ENCODE measurements around the gene FCGR1A. TPM values are rescaled to one million over a fixed set of nuclear protein-coding genes. Genes with fewer than 3 reads are reported as not detected.
"Not testable (repeated sequence)": the region's sequence is repeated elsewhere in the genome, so short reads cannot be mapped to it uniquely, and the experiment has no call there.

Gene FCGR1A
- 1 to 10 TPM in 2 of 4 donors, under 1 TPM in 1, not detected in 1; 0.59 to 2.1 (median 1.6) TPM for total RNA-seq

GRCh38 chr1:149782600-149782999 is at the start of gene FCGR1A:
Gene FCGR1A (plus strand): TSS chr1:149782694. CDS start chr1:149782744, 50 bp downstream.
- intact Hi-C loops (cut with DNase I; ENCODE audit: low total_unique reads), result not testable (repeated sequence)
- 60% methylated on average over 2 of the region's 2 CpGs; no CpG with 5 or more reads in 1 of the 2 donors for WGBS, 2 donors

DNA sequence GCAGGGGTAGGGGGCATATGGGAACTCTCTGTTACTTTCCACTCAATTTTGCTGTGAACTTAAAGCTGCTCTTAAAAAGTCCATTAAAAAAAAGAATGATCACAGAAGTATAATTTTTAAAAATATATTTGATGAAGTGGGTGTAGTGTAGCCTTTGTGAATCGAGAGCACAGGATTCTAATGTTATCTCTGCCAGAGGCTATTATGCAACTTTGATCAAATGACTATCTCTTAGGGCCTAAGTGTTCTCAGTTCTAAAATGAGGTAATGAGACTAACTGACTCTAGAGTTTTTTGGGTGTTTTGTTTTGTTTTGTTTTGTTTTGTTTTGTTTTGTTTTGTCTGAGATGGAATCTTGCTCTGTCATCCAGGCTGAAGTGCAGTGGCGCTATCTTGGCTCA is 49.7 kb upstream of the FCGR1A start:
- H3K4me3 ChIP-seq (ENCODE audit: low read depth, poor library complexity, severe bottlenecking); intact Hi-C loops (cut with DNase I; ENCODE audit: low total_unique reads); DNase-seq (ENCODE audit: low spot score in 2 of 2): not testable (repeated sequence)
- WGBS, 2 donors, result no CpG with 5 or more reads among the region's 2 CpGs

More at GRCh38 chr1:149782600-149782999, at the start of gene FCGR1A:
- not testable (repeated sequence) for DNase-seq (ENCODE audit: low spot score in 2 of 2); H3K4me3 ChIP-seq (ENCODE audit: low read depth, poor library complexity, severe bottlenecking)

DNA sequence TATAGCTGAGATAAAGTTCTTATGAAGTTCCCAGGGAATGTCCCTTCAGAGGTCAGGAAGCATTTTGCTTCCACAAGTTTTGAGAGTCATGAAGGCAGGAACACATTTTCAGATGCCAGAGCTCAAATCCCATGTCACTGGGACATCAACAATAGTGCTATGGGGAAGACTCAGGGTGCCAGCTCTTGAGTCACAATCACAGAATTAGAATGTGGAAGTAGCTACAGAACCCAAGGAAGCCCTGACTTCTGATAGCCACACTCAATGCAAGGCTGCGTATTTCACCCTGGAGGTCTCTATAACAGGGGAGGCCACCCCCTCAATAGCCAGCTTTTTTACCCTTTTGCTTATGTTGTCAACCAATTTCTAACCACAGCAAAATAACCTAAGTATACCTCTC is 47.8 kb upstream of the FCGR1A start:
- 82 to 92% methylated on average over 1 of the region's 1 CpG for WGBS, 2 donors

DNA sequence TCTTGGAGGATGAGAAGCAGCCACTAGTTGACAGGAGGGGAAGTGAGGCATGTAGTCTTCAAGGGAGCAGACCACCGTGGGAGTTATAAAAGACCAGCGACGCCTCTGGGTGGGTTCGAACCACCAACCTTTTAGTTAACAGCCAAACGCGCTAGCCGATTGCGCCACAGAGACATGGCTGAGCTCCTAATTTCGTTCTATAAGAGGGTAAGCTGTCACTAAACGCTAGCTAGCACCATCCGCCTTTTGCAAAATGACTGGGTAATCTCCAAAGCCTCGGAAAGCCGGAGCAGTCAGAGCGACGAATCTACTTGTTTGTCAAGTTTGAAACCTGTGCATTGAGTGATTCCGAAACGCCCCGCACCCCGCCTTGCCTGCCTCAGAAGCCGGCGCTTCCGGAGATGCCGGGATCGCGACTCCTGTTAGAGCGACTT is 42.3 kb upstream of the FCGR1A start:
- intact Hi-C loops (cut with DNase I; ENCODE audit: low total_unique reads); DNase-seq (ENCODE audit: low spot score in 2 of 2); H3K4me3 ChIP-seq (ENCODE audit: low read depth, poor library complexity, severe bottlenecking): not testable (repeated sequence)
- 2 to 4% methylated on average over 25 to 26 of the region's 26 CpGs for WGBS, 2 donors

More for the DNA sequence above, 47.8 kb upstream of the FCGR1A start:
- H3K4me3 ChIP-seq (ENCODE audit: low read depth, poor library complexity, severe bottlenecking); intact Hi-C loops (cut with DNase I; ENCODE audit: low total_unique reads); DNase-seq (ENCODE audit: low spot score in 2 of 2): not testable (repeated sequence)

- 24 to 32% methylated on average over 8 to 9 of the region's 13 CpGs for WGBS, 2 donors
- DNase-seq (ENCODE audit: low spot score in 2 of 2); intact Hi-C loops (cut with DNase I; ENCODE audit: low total_unique reads); H3K4me3 ChIP-seq (ENCODE audit: low read depth, poor library complexity, severe bottlenecking): not testable (repeated sequence)
Measured at GRCh38 chr1:149740590-149741230, 41.8 kb upstream of the FCGR1A start.

DNA sequence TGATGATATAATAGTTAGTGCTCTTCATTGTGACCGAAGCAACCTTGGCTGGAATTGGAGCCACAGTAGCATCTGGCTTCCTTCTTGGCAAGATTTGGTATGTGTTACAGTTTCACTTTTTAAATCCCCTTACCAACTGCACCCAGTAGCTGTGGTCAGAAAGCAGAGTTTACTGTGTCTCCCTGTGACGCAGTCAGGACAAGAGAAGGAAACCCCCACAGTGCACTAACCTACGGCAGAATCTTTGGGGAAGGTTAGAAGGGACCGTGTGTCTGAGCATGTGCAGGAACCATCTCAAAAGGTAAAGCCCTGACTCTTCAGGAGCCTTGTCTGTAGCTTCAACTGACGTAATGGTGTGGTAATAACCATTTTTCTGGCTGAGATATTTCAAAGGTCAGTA is 40.6 kb upstream of the FCGR1A start:
- intact Hi-C loops (cut with DNase I; ENCODE audit: low total_unique reads); H3K4me3 ChIP-seq (ENCODE audit: low read depth, poor library complexity, severe bottlenecking); DNase-seq (ENCODE audit: low spot score in 2 of 2): not testable (repeated sequence)
- WGBS, 2 donors, result 100% methylated on average over 1 of the region's 5 CpGs; no CpG with 5 or more reads in 1 of the 2 donors

DNA sequence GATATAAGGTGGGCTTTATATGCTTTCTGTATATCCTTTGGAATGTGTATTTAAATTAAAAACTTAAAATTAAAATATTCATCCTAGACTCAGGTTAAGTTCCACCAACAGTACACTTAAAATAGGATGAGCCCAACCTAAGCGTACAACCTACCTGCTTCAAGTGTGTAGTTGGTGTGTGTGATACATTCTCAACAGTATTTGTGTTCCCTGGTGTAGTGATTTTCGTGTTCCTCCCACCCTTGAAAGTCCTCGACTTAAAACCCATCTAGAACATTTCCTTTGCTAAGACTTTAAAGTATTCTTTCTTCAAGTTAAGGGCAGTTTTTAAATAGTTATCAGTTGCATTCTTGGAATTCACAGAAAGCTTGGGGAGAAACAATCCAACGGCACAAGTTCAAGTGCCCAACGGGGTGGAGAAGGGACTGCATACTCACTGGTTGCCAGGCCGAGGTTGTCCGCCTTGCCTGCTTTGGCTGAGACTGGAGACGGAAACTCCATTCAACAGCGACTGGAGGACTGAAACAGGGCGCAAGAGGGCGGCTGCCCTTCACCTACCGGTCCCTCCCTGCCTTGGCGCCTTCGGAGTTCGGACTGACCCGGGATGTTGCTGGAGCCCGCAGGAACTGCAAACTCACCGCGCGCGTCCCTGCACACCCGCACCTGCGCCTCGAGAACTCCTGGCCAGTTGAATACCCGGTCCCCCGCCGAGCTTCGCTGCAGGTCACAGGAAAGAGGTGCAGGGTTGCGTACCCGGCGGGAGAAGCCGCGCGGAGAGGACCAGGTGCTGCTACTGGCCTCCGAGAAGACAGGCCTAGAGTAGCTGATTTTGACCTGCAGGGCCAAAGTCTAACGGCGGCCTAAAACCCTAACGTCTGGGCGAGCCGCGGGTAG is 35.8 kb upstream of the FCGR1A start:
- H3K4me3 ChIP-seq (ENCODE audit: low read depth, poor library complexity, severe bottlenecking); intact Hi-C loops (cut with DNase I; ENCODE audit: low total_unique reads): not testable (repeated sequence)
- DNase-seq (ENCODE audit: low spot score in 2 of 2), result peak in 1 of 2 donors; percentile 25
- 35 to 54% methylated on average over 9 to 28 of the region's 41 CpGs for WGBS, 2 donors

DNA sequence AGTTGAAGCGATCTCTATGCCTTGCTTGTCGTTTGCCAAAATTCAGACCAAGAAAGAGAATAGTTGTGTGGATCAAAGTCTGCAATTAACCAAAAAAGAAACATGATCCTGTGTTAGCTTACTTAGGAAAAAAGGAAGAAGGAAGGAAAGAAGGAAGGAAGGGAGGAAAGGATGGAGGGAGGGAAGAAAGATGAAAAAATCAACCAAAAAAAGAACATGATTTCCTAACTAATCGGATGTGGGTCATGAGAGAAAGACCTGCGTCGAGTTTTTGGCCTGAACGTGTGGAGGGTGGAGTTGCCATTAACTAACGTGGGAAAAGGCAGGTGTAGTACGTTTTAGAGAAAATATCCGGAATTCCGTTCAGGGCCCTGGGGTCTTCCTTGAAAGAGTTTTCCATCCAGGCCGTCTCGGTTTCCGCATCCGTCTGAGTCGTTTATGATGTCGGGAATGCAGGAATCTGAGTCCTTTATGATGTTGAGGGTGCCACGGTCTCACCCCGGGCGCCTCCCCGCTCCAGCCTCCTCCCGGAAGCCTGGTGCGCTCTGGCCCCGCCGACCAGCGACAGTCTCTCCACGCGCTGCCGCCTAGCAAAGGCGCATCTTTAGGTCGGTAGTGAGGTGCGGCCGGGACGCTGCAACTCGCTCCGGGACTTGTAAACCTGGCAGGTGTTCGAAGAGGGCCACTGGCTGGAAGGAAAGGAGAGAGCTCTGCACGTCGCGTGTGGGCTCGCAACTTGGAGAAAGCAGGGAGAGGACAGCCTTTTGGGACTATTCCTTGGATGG is 34.9 kb upstream of the FCGR1A start:
- DNase-seq (ENCODE audit: low spot score in 2 of 2); H3K4me3 ChIP-seq (ENCODE audit: low read depth, poor library complexity, severe bottlenecking); intact Hi-C loops (cut with DNase I; ENCODE audit: low total_unique reads): not testable (repeated sequence)
- WGBS, 2 donors, result 6% methylated on average over 19 to 27 of the region's 40 CpGs

DNA sequence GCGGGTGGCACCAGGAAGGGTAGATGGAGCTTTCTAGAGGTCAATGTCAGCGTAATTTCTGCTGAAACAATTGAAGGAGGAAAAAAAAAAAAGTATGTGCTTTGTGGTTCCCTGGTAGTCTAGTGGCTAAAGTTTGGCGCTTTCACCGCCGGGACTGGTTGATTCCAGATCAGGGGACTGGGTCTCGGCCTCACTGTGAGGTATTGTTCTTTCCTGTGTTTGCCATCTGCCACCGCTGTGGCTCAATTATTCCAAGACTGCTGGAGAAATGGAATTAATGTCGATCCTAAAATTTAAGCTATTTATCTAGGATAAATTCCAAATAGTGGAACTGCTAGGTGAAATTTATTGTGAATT is 34.4 kb upstream of the FCGR1A start:
- H3K4me3 ChIP-seq (ENCODE audit: low read depth, poor library complexity, severe bottlenecking); intact Hi-C loops (cut with DNase I; ENCODE audit: low total_unique reads); DNase-seq (ENCODE audit: low spot score in 2 of 2): not testable (repeated sequence)
- WGBS, 2 donors, result 38 to 43% methylated on average over 8 of the region's 8 CpGs

- DNase-seq (ENCODE audit: low spot score in 2 of 2); H3K4me3 ChIP-seq (ENCODE audit: low read depth, poor library complexity, severe bottlenecking); intact Hi-C loops (cut with DNase I; ENCODE audit: low total_unique reads): not testable (repeated sequence)
- 53 to 78% methylated on average over 2 of the region's 2 CpGs for WGBS, 2 donors
Measured at GRCh38 chr1:149750562-149750961, 31.9 kb upstream of the FCGR1A start.

DNA sequence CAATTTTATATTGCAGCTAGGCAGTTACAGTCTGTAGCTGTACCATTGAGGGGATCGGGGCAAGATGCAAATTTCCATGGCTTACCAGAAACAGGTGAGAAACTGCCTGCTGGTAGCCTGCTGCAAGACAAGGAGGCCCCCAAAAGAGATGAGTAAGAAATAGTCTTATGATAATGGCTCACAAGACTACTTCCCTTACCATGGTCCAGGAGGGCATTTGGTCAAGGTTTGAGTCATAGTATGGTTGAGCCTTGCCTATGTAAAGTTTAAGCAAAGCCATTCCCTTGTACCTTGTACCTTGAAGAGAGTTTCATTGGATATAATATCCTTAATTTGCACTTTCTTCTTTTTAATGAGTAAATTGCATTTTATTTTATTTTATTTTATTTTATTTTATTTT is 30.3 kb upstream of the FCGR1A start:
- H3K4me3 ChIP-seq (ENCODE audit: low read depth, poor library complexity, severe bottlenecking); intact Hi-C loops (cut with DNase I; ENCODE audit: low total_unique reads); DNase-seq (ENCODE audit: low spot score in 2 of 2): not testable (repeated sequence)
- WGBS, 2 donors, result 100% methylated on average over 1 of the region's 1 CpG

GRCh38 chr1:149753466-149753865 is 29.0 kb upstream of the FCGR1A start:
- 45 to 60% methylated on average over 1 of the region's 2 CpGs for WGBS, 2 donors
- H3K4me3 ChIP-seq (ENCODE audit: low read depth, poor library complexity, severe bottlenecking); DNase-seq (ENCODE audit: low spot score in 2 of 2); intact Hi-C loops (cut with DNase I; ENCODE audit: low total_unique reads): not testable (repeated sequence)

DNA sequence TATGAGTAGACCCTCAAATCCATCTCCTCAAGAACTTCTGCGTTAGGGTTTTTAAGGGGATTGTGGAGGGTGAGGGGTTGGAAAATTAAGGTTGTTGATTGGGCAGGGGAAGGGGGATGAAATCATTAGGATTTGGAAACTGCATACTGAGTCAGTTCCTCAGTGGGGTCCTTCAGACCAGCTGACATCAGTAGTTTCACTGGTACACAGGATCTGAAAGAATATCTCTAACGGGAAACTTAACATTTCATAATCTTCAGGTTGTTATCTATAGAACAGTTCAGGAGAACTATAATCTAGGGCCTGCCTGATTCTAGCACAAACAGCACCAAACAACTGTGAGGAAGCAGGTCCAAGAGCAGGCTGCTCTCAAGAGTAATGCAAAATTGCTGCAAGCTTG is 27.2 kb upstream of the FCGR1A start:
- intact Hi-C loops (cut with DNase I; ENCODE audit: low total_unique reads); H3K4me3 ChIP-seq (ENCODE audit: low read depth, poor library complexity, severe bottlenecking); DNase-seq (ENCODE audit: low spot score in 2 of 2): not testable (repeated sequence)
- WGBS, 2 donors, result 77 to 85% methylated on average over 2 of the region's 2 CpGs

GRCh38 chr1:149762294-149762693 is 20.2 kb upstream of the FCGR1A start:
- intact Hi-C loops (cut with DNase I; ENCODE audit: low total_unique reads); DNase-seq (ENCODE audit: low spot score in 2 of 2); H3K4me3 ChIP-seq (ENCODE audit: low read depth, poor library complexity, severe bottlenecking): not testable (repeated sequence)
- 56 to 75% methylated on average over 2 of the region's 2 CpGs for WGBS, 2 donors
